HepG2 (cell line): ENCODE measurements around the gene SCAI. TPM values are rescaled to one million over a fixed set of nuclear protein-coding genes. Genes with fewer than 3 reads are reported as not detected.

Experiments used
- FOXA3 ChIP-seq: IDR thresholded peaks from 2 replicates; pipeline ENCODE4 v1.6.1; 2016; ENCODE audit warnings: missing genetic modification reagents, missing compliant biosample characterization
- GLI4 ChIP-seq: sonication (generic); formaldehyde crosslinking; IDR thresholded peaks from 2 replicates; pipeline ENCODE4 v1.5.1; 2020; ENCODE audit warnings: missing genetic modification reagents, mild to moderate bottlenecking, moderate library complexity, borderline replicate concordance
- HNF4G ChIP-seq, 2 experiments: sonication (generic) in 1 of 2; formaldehyde crosslinking in 1 of 2; IDR thresholded peaks; 2 replicates each; pipeline versions ENCODE4 v1.4.0 to v1.6.1; 2011 to 2020; ENCODE audit warnings: borderline replicate concordance in 2 of 2, low read depth in 2 of 2, mild to moderate bottlenecking in 2 of 2, low read length in 1 of 2, missing genetic modification reagents in 1 of 2, moderate library complexity in 1 of 2
- IRF9 ChIP-seq: sonication (generic); formaldehyde crosslinking; IDR thresholded peaks from 2 replicates; pipeline ENCODE4 v1.8.0; 2022; ENCODE audit warnings: missing genetic modification reagents, mild to moderate bottlenecking, borderline replicate concordance
- LCORL ChIP-seq, 2 experiments: fragments of 450-650 bp in 1 of 2; sonication (generic) in 1 of 2; formaldehyde crosslinking in 1 of 2; IDR thresholded peaks; 2 replicates each; pipeline versions ENCODE4 v1.5.0 to v1.6.1; 2017 to 2020; ENCODE audit warnings: antibody characterized with exemption in 1 of 2, missing genetic modification reagents in 1 of 2
- MTA3 ChIP-seq: sonication (generic); formaldehyde crosslinking; IDR thresholded peaks from 2 replicates; pipeline ENCODE4 v1.4.0; 2020; ENCODE audit warnings: missing genetic modification reagents
- NFKBIZ ChIP-seq: IDR thresholded peaks from 2 replicates; pipeline ENCODE4 v1.6.1; 2018; ENCODE audit warnings: missing genetic modification reagents, missing compliant biosample characterization
- NRL ChIP-seq: sonication (generic); formaldehyde crosslinking; IDR thresholded peaks from 2 replicates; pipeline ENCODE4 v1.5.0; 2020; ENCODE audit warnings: missing genetic modification reagents, mild to moderate bottlenecking, moderate library complexity, borderline replicate concordance
- PRPF4 ChIP-seq: fragments of 200-400 bp; formaldehyde crosslinking; IDR thresholded peaks from 2 replicates; pipeline ENCODE4 v1.6.1; 2016; ENCODE audit warnings: low read length, low read depth; ENCODE audit not compliant: poor library complexity, severe bottlenecking
- TCF7L2 ChIP-seq: IDR thresholded peaks from 2 replicates; pipeline ENCODE4 v1.6.1; 2011; ENCODE audit warnings: mild to moderate bottlenecking, low read depth, low read length, moderate library complexity
- ZBTB38 ChIP-seq: sonication (generic); formaldehyde crosslinking; IDR thresholded peaks from 2 replicates; pipeline ENCODE4 v1.5.1; 2020; ENCODE audit warnings: mild to moderate bottlenecking, missing genetic modification reagents
- ZFP1 ChIP-seq: IDR thresholded peaks from 2 replicates; pipeline ENCODE4 v1.6.1; 2016
- ZFP90 ChIP-seq: sonication (generic); formaldehyde crosslinking; IDR thresholded peaks from 2 replicates; pipeline ENCODE4 v1.8.0; 2022; ENCODE audit warnings: missing genetic modification reagents, mild to moderate bottlenecking, inconsistent platforms, borderline replicate concordance
- ZNF224 ChIP-seq: sonication (generic); formaldehyde crosslinking; IDR thresholded peaks from 2 replicates; pipeline ENCODE4 v1.5.0; 2020; ENCODE audit warnings: mild to moderate bottlenecking, missing genetic modification reagents
- ZNF232 ChIP-seq: sonication (generic); formaldehyde crosslinking; IDR thresholded peaks from 2 replicates; pipeline ENCODE4 v1.4.0; 2020; ENCODE audit warnings: missing genetic modification reagents, borderline replicate concordance
- ZNF234 ChIP-seq: sonication (generic); formaldehyde crosslinking; conservative IDR thresholded peaks from 2 replicates; pipeline ENCODE4 v1.5.1; 2020; ENCODE audit warnings: mild to moderate bottlenecking, missing genetic modification reagents
- ZNF280B ChIP-seq: sonication (generic); formaldehyde crosslinking; IDR thresholded peaks from 2 replicates; pipeline ENCODE4 v1.5.0; 2020; ENCODE audit warnings: missing genetic modification reagents, mild to moderate bottlenecking, borderline replicate concordance
- ZNF282 ChIP-seq: fragments of 450-650 bp; IDR thresholded peaks from 2 replicates; pipeline ENCODE4 v1.6.1; 2018; ENCODE audit not compliant: partially characterized antibody
- ZNF331 ChIP-seq: sonication (generic); formaldehyde crosslinking; IDR thresholded peaks from 2 replicates; pipeline ENCODE4 v1.4.0; 2020; ENCODE audit warnings: missing genetic modification reagents
- ZNF530 ChIP-seq: sonication (generic); formaldehyde crosslinking; IDR thresholded peaks from 2 replicates; pipeline ENCODE4 v1.5.0; 2020; ENCODE audit warnings: low read depth, mild to moderate bottlenecking, missing genetic modification reagents
- ZNF674 ChIP-seq: sonication (generic); formaldehyde crosslinking; IDR thresholded peaks from 2 replicates; pipeline ENCODE4 v1.5.0; 2020; ENCODE audit warnings: low read depth, mild to moderate bottlenecking, missing genetic modification reagents
- ZNF746 ChIP-seq: sonication (generic); formaldehyde crosslinking; IDR thresholded peaks from 2 replicates; pipeline ENCODE4 v1.8.0; 2022; ENCODE audit warnings: mild to moderate bottlenecking, missing genetic modification reagents
- ZNF776 ChIP-seq: sonication (generic); formaldehyde crosslinking; IDR thresholded peaks from 2 replicates; pipeline ENCODE4 v1.4.0; 2020; ENCODE audit warnings: mild to moderate bottlenecking, missing genetic modification reagents
- ZSCAN30 ChIP-seq: sonication (generic); formaldehyde crosslinking; IDR thresholded peaks from 2 replicates; pipeline ENCODE4 v1.5.0; 2020; ENCODE audit warnings: mild to moderate bottlenecking, missing genetic modification reagents
- polyA plus RNA-seq, 8 experiments: library from polyadenylated mRNA; depleted of rRNA in 3 of 8; stranded (reverse) in 7 of 8; unstranded in 1 of 8; fragments of >200 nt; fragmentation: Illumina TruSeq in 4 of 8; extraction: Trizol in 4 of 8; gene quantifications; 2 replicates each; pipeline versions ENCODE4 v1.2.1 to v1.2.3, GENCODE V29; 2011 to 2016; ENCODE audit warnings: low read depth in 4 of 8, missing spikeins in 1 of 8, mixed read lengths in 1 of 8; ENCODE audit not compliant: insufficient read depth in 1 of 8
- total RNA-seq, 5 experiments: library from RNA; depleted of rRNA; stranded (reverse); fragments of >200 nt; fragmentation: Illumina TruSeq; extraction: Trizol; gene quantifications; 2 replicates each; pipeline ENCODE4 v1.2.3, GENCODE V29; 2016; ENCODE audit warnings: low read depth in 1 of 5

The SCAI gene
- total and polyA plus RNA-seq, 2 of the 13 experiments (the other 11 are each of a cell fraction or from before 2014, with no cell fraction given): 4.4 to 8.4 TPM

DNA sequence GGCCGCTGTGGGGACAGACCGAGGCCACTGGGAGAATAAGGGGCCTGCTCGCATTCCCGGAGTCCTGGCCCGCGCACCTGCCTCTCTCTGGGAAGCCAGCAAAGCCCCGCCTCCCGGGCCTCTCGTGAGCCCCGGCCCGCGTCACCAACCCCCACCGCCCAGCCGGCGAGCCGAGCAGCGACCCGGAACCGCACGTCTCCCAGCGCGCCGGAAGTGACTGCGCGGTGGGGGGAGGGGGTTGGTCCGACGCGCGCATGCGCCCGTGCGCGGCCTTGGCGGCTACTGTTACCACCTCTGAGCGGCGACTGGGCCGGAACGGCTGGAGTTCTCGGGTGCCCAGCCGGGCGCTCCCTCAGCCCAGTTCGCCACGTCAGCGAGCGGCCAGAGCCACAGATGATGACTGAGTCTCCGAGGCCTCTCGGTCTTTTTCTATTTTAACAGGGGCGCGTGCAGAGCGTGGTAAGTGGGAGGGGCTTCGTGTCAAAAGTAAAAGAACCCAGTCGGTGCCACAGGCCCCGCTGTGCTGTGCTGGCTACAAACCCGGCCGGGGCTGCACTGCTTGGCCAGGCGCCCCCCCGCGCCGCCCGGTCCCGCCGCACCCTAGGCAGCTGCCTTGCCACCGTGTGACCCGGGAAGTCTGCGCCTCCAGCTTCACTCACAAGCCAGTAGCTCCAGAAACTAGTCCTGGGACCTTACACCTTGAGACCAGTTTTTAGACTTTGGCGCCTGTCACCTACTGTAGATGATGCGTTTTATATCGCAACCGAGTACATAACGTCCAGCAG is 202.2 kb downstream of the SCAI start, which contains the start of gene GOLGA1 (continued):
- no peak for TF ChIP-seq LCORL (IDR thresholded peaks at IDR 0.05)
- peak; percentile 15; the same call in 1 of the 2 replicates for TF ChIP-seq LCORL (CRISPR knock-in tag; IDR thresholded peaks at IDR 0.05)
- TF ChIP-seq ZNF746: peak; percentile 69; the same call in 1 of the 2 replicates
- 0 out of 2 replicates have a peak, but pooled peaks have one; percentile 22 for TF ChIP-seq ZNF776
- peak; percentile 35; the same call in 1 of the 2 replicates for TF ChIP-seq ZBTB38
- no peak for TF ChIP-seq PRPF4
- TF ChIP-seq MTA3 (CRISPR knock-in tag): no peak
- TF ChIP-seq ZFP1 (CRISPR knock-in tag): peak; percentile 78
- no peak for TF ChIP-seq TCF7L2
- peak; percentile 65; the same call in 1 of the 2 replicates for TF ChIP-seq ZNF674 (CRISPR knock-in tag)
- peak; percentile 75 for TF ChIP-seq ZNF232
- peak; percentile 41; the same call in 1 of the 2 replicates for TF ChIP-seq HNF4G (IDR thresholded peaks at IDR 0.05; ENCODE audit: borderline replicate concordance, low read depth, low read length)
- 0 out of 2 replicates have a peak, but pooled peaks have one; percentile 13 for TF ChIP-seq HNF4G (CRISPR knock-in tag; IDR thresholded peaks at IDR 0.05; ENCODE audit: borderline replicate concordance, low read depth)
- peak; percentile 77; the same call in 1 of the 2 replicates for TF ChIP-seq ZNF280B (CRISPR knock-in tag)
- TF ChIP-seq FOXA3: peak; percentile 69
- peak; percentile 66; the same call in 1 of the 2 replicates for TF ChIP-seq ZFP90
- no peak for TF ChIP-seq ZSCAN30 (CRISPR knock-in tag)
- 0 out of 2 replicates have a peak, but pooled peaks have one; percentile 18 for TF ChIP-seq ZNF234
- TF ChIP-seq GLI4: 0 out of 2 replicates have a peak, but pooled peaks have one; percentile 48
- 0 out of 2 replicates have a peak, but pooled peaks have one; percentile 27 for TF ChIP-seq ZNF224 (CRISPR knock-in tag)
- no peak for TF ChIP-seq ZNF530 (CRISPR knock-in tag)
- TF ChIP-seq NRL: peak; percentile 82
- TF ChIP-seq NFKBIZ (CRISPR knock-in tag): no peak; the same call in 1 of the 2 replicates
- no peak for TF ChIP-seq IRF9 (CRISPR knock-in tag)
- TF ChIP-seq ZNF331 (CRISPR knock-in tag): peak; percentile 64
- TF ChIP-seq ZNF282: no peak
